Measurements from ENCODE around the gene EHMT2.
A peak's percentile ranks its signal among the peaks of the same experiment; 100 is the strongest.

EHMT2 gene

DNA sequence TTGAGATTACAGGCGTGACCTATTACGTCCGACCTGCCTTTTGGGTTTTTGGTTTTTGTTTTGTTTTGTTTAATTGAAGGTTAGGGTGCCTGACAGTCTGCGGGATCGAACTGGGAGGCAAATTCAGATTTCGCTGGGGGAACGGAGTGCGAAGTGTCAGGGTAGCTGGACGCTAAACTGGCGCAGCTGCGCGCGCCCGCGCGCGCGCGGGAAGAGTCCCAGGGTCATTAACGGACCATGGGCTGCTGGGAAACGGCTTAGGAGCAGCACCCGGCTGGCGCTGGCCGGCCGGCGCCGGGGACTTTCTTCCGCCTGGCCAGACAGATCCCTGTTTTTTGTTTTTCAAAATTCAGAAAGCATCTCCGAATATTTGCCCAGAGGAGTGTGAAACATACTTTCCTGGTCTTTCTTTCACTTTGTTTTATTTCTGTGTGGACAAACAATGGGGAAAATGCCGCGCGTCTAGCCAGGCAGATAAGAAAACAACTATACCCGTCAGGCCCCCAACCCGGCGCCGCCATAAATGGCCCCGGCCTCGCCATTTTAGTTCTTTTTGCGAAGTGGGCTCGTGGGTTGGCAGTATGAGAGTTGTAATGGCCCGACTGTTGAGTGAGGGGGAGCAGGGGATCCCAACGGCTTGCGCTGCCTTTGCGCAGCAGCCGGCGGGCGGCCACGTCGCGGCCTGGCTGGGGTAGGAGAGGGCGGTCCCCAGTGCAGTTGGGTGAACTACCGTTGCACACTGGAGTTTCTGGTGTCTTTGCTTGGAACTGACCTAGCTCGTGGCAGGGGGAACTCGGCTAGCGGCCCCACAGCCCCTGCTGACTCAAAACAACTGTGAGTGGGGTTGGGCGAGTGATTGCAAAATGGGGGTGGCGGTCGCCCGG, 62.9 kb downstream of the EHMT2 start (continued):
- no peak for TF ChIP-seq ZNF274 (IDR thresholded peaks at IDR 0.05; ENCODE audit: low read length)
- TF ChIP-seq ZNF274 (tag by site-specific recombination; IDR thresholded peaks at IDR 0.05; ENCODE audit: borderline replicate concordance): no peak
- peak; percentile 93 for TF ChIP-seq BCL11B (tag by site-specific recombination; IDR thresholded peaks at IDR 0.05; ENCODE audit: low read depth)
- TF ChIP-seq ZNF221 (tag by site-specific recombination; IDR thresholded peaks at IDR 0.05; ENCODE audit: borderline replicate concordance): no peak
- TF ChIP-seq ZNF621 (tag by site-specific recombination; IDR thresholded peaks at IDR 0.05): no peak
- TF ChIP-seq ZNF114 (tag by site-specific recombination; IDR thresholded peaks at IDR 0.05): no peak
- no peak for TF ChIP-seq ZNF837 (tag by site-specific recombination; IDR thresholded peaks at IDR 0.05)
- TF ChIP-seq, protein P1, sequence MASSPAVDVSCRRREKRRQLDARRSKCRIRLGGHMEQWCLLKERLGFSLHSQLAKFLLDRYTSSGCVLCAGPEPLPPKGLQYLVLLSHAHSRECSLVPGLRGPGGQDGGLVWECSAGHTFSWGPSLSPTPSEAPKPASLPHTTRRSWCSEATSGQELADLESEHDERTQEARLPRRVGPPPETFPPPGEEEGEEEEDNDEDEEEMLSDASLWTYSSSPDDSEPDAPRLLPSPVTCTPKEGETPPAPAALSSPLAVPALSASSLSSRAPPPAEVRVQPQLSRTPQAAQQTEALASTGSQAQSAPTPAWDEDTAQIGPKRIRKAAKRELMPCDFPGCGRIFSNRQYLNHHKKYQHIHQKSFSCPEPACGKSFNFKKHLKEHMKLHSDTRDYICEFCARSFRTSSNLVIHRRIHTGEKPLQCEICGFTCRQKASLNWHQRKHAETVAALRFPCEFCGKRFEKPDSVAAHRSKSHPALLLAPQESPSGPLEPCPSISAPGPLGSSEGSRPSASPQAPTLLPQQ (tag by site-specific recombination; IDR thresholded peaks at IDR 0.05): peak; percentile 64; the same call in 1 of the 2 replicates
- TF ChIP-seq ZNF239 (tag by site-specific recombination; IDR thresholded peaks at IDR 0.05): 0 out of 2 replicates have a peak, but pooled peaks have one; percentile 53
- TF ChIP-seq ZBTB20 (tag by site-specific recombination; IDR thresholded peaks at IDR 0.05): peak; percentile 92
- TF ChIP-seq, protein P2, sequence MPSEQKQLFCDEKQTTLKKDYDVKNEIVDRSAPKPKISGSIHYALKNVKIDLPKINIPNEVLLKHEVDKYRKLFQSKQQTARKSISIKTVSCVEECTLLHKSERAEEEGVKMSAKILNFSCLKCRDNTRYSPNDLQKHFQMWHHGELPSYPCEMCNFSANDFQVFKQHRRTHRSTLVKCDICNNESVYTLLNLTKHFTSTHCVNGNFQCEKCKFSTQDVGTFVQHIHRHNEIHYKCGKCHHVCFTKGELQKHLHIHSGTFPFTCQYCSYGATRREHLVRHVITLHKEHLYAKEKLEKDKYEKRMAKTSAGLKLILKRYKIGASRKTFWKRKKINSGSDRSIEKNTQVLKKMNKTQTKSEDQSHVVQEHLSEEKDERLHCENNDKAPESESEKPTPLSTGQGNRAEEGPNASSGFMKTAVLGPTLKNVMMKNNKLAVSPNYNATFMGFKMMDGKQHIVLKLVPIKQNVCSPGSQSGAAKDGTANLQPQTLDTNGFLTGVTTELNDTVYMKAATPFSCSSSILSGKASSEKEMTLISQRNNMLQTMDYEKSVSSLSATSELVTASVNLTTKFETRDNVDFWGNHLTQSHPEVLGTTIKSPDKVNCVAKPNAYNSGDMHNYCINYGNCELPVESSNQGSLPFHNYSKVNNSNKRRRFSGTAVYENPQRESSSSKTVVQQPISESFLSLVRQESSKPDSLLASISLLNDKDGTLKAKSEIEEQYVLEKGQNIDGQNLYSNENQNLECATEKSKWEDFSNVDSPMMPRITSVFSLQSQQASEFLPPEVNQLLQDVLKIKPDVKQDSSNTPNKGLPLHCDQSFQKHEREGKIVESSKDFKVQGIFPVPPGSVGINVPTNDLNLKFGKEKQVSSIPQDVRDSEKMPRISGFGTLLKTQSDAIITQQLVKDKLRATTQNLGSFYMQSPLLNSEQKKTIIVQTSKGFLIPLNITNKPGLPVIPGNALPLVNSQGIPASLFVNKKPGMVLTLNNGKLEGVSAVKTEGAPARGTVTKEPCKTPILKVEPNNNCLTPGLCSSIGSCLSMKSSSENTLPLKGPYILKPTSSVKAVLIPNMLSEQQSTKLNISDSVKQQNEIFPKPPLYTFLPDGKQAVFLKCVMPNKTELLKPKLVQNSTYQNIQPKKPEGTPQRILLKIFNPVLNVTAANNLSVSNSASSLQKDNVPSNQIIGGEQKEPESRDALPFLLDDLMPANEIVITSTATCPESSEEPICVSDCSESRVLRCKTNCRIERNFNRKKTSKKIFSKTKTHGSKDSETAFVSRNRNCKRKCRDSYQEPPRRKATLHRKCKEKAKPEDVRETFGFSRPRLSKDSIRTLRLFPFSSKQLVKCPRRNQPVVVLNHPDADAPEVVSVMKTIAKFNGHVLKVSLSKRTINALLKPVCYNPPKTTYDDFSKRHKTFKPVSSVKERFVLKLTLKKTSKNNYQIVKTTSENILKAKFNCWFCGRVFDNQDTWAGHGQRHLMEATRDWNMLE (tag by site-specific recombination; conservative IDR thresholded peaks at IDR 0.05; ENCODE audit: low read depth): 0 out of 2 replicates have a peak, but pooled peaks have one; percentile 27
- TF ChIP-seq ZNF354C (tag by site-specific recombination; IDR thresholded peaks at IDR 0.05; ENCODE audit: borderline replicate concordance, low read depth): no peak
- TF ChIP-seq ZNF701 (tag by site-specific recombination; IDR thresholded peaks at IDR 0.05): no peak
- TF ChIP-seq ZNF555 (tag by site-specific recombination; conservative IDR thresholded peaks at IDR 0.05): no peak
- no peak for TF ChIP-seq ZNF747 (tag by site-specific recombination; IDR thresholded peaks at IDR 0.05)
- peak; percentile 65 for TF ChIP-seq ZBTB21 (tag by site-specific recombination; IDR thresholded peaks at IDR 0.05)
- TF ChIP-seq, protein P3, sequence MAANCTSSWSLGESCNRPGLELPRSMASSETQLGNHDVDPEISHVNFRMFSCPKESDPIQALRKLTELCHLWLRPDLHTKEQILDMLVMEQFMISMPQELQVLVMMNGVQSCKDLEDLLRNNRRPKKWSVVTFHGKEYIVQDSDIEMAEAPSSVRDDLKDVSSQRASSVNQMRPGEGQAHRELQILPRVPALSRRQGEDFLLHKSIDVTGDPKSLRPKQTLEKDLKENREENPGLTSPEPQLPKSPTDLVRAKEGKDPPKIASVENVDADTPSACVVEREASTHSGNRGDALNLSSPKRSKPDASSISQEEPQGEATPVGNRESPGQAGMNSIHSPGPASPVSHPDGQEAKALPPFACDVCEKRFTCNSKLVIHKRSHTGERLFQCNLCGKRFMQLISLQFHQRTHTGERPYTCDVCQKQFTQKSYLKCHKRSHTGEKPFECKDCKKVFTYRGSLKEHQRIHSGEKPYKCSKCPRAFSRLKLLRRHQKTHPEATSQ (tag by site-specific recombination; IDR thresholded peaks at IDR 0.05): peak; percentile 88
- no peak for TF ChIP-seq ZNF19 (tag by site-specific recombination; IDR thresholded peaks at IDR 0.05; ENCODE audit: low read depth)
- peak; percentile 46; the same call in 1 of the 2 replicates for TF ChIP-seq ZNF843 (tag by site-specific recombination; IDR thresholded peaks at IDR 0.05)
- TF ChIP-seq SP3 (tag by site-specific recombination; IDR thresholded peaks at IDR 0.05): peak; percentile 17
- TF ChIP-seq ZNF394 (tag by site-specific recombination; IDR thresholded peaks at IDR 0.05; ENCODE audit: borderline replicate concordance): peak; percentile 70
- no peak for TF ChIP-seq ZNF155 (tag by site-specific recombination; IDR thresholded peaks at IDR 0.05)
- no peak for TF ChIP-seq ZNF404 (tag by site-specific recombination; IDR thresholded peaks at IDR 0.05)
- TF ChIP-seq IKZF3 (tag by site-specific recombination; IDR thresholded peaks at IDR 0.05): peak; percentile 98
- TF ChIP-seq ZNF23 (tag by site-specific recombination; IDR thresholded peaks at IDR 0.05; ENCODE audit: borderline replicate concordance): no peak
- TF ChIP-seq WT1 (tag by site-specific recombination; IDR thresholded peaks at IDR 0.05): peak; percentile 76
- TF ChIP-seq ZFP3 (tag by site-specific recombination; IDR thresholded peaks at IDR 0.05; ENCODE audit: low read depth): no peak
- no peak for TF ChIP-seq ZNF211 (tag by site-specific recombination; IDR thresholded peaks at IDR 0.05; ENCODE audit: low read depth)
- TF ChIP-seq, protein P4, sequence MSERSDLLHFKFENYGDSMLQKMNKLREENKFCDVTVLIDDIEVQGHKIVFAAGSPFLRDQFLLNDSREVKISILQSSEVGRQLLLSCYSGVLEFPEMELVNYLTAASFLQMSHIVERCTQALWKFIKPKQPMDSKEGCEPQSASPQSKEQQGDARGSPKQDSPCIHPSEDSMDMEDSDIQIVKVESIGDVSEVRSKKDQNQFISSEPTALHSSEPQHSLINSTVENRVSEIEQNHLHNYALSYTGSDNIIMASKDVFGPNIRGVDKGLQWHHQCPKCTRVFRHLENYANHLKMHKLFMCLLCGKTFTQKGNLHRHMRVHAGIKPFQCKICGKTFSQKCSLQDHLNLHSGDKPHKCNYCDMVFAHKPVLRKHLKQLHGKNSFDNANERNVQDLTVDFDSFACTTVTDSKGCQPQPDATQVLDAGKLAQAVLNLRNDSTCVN (tag by site-specific recombination; optimal IDR thresholded peaks at IDR 0.05): peak; percentile 95
- TF ChIP-seq ZNF24 (tag by site-specific recombination; IDR thresholded peaks at IDR 0.05): peak; percentile 94
- no peak for TF ChIP-seq ZNF426 (tag by site-specific recombination; IDR thresholded peaks at IDR 0.05)
- no peak for TF ChIP-seq MEIS1 (CRISPR knock-in tag; IDR thresholded peaks at IDR 0.05; ENCODE audit: borderline replicate concordance)
